ENCODE data around the gene PIGU.
"Not testable (repeated sequence)": the region's sequence is repeated elsewhere in the genome, so short reads cannot be mapped to it uniquely, and the experiment has no call there.

The PIGU gene

GRCh38 chr20:34615477-34615876 is 61.4 kb downstream of the PIGU start:
- TF ChIP-seq ZFX (IDR thresholded peaks at IDR 0.05; ENCODE audit: borderline replicate concordance) (no peak), CTCF (IDR thresholded peaks at IDR 0.05) (no peak)
- no peak overlapping the region for H3K27ac ChIP-seq

- not testable (repeated sequence) for H3K27ac ChIP-seq
These were observed 64.9 kb downstream of the PIGU start for GRCh38 chr20:34611976-34612375.

- no peak for TF ChIP-seq CTCF (IDR thresholded peaks at IDR 0.05)
These were observed 69.8 kb downstream of the PIGU start for GRCh38 chr20:34607066-34607465.

GRCh38 chr20:34604980-34605788 is 71.7 kb downstream of the PIGU start:
- H3K27ac ChIP-seq: no peak overlapping the region
- TF ChIP-seq ZFX (IDR thresholded peaks at IDR 0.05; ENCODE audit: borderline replicate concordance) (no peak), CTCF (IDR thresholded peaks at IDR 0.05) (no peak)

More at GRCh38 chr20:34607066-34607465, 69.8 kb downstream of the PIGU start:
- no peak overlapping the region for H3K27ac ChIP-seq

- H3K27ac ChIP-seq: no peak overlapping the region
- TF ChIP-seq CTCF (IDR thresholded peaks at IDR 0.05) (no peak), ZFX (IDR thresholded peaks at IDR 0.05; ENCODE audit: borderline replicate concordance) (no peak)
These were observed 75.8 kb downstream of the PIGU start for GRCh38 chr20:34600892-34601653.

GRCh38 chr20:34595377-34596184 is 81.3 kb downstream of the PIGU start:
- H3K27ac ChIP-seq: no peak overlapping the region
- TF ChIP-seq ZFX (IDR thresholded peaks at IDR 0.05; ENCODE audit: borderline replicate concordance) (no peak), CTCF (IDR thresholded peaks at IDR 0.05) (no peak)

- TF ChIP-seq CTCF (IDR thresholded peaks at IDR 0.05) (no peak), ZFX (IDR thresholded peaks at IDR 0.05; ENCODE audit: borderline replicate concordance) (no peak)
- H3K27ac ChIP-seq: no peak overlapping the region
These were observed 90.3 kb downstream of the PIGU start for GRCh38 chr20:34586488-34587163.
